SK-N-SH (cell line): ENCODE data around the gene ATXN7.

Source experiments
- CHD2 ChIP-seq: fragments of 150-350 bp; IDR thresholded peaks from 2 replicates; pipeline ENCODE4 v1.6.1; 2018; ENCODE audit warnings: low read length; ENCODE audit not compliant: partially characterized antibody
- GABPA ChIP-seq: IDR thresholded peaks from 2 replicates; pipeline ENCODE4 v1.4.0; 2012; ENCODE audit warnings: low read depth, mild to moderate bottlenecking
- MEF2A ChIP-seq: IDR thresholded peaks from 2 replicates; pipeline ENCODE4 v1.4.0; 2012; ENCODE audit warnings: low read depth, borderline replicate concordance
- POLR2AphosphoS5 ChIP-seq: IDR thresholded peaks from 2 replicates; pipeline ENCODE4 v1.6.1; 2012; ENCODE audit warnings: low read depth, low read length
- SMC3 ChIP-seq: IDR thresholded peaks from 2 replicates; pipeline ENCODE4 v1.6.1; 2012; ENCODE audit warnings: low read depth, low read length, improper control_type of control experiment
- TF ChIP-seq, protein P1 (sequence below): fragments of 200-600 bp; sonication (generic); IDR thresholded peaks from 2 replicates; pipeline ENCODE4 v1.6.1; 2017; ENCODE audit warnings: antibody characterized with exemption, mild to moderate bottlenecking, moderate library complexity

DNA sequence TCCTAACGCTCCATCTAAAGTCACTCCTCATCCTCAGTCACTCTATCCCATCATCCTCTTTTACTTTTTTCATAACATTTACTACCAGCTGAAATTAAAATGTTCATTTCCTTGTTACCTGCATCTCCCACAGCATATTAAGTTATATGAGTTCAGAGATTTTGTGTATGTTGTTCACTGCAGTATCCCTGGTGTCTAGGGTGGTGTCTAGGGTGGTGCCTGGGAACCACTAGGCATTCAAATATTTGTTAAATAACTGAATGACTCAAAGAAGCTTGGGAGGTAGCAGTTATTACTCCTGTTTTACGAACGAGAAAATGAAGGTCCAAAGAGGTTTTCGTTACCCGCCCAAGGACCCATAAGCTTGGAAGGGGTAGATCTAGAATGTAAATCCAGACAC, 46.4 kb upstream of the ATXN7 start:
- TF ChIP-seq, protein P1, sequence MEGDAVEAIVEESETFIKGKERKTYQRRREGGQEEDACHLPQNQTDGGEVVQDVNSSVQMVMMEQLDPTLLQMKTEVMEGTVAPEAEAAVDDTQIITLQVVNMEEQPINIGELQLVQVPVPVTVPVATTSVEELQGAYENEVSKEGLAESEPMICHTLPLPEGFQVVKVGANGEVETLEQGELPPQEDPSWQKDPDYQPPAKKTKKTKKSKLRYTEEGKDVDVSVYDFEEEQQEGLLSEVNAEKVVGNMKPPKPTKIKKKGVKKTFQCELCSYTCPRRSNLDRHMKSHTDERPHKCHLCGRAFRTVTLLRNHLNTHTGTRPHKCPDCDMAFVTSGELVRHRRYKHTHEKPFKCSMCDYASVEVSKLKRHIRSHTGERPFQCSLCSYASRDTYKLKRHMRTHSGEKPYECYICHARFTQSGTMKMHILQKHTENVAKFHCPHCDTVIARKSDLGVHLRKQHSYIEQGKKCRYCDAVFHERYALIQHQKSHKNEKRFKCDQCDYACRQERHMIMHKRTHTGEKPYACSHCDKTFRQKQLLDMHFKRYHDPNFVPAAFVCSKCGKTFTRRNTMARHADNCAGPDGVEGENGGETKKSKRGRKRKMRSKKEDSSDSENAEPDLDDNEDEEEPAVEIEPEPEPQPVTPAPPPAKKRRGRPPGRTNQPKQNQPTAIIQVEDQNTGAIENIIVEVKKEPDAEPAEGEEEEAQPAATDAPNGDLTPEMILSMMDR, result no peak
- TF ChIP-seq CHD2 (no peak), SMC3 (no peak), GABPA (no peak), POLR2AphosphoS5 (no peak), MEF2A (no peak)
